Activated CD4-positive, alpha-beta memory T cell treated with anti-CD3 and anti-CD28 coated beads for 36 hours (primary cell): ENCODE data around the gene NACC1. TPM values are rescaled to one million over a fixed set of nuclear protein-coding genes. Genes with fewer than 3 reads are reported as not detected.

Source experiments
- CTCF ChIA-PET: fragments of 350-600 bp; sonication (Branson Sonifier 250); formaldehyde crosslinking; loops from one replicate; lab custom pipeline; 2021; ENCODE audit warnings: antibody characterized with exemption, inconsistent platforms; lab: Charles Lee
- POLR2A ChIA-PET: fragments of 350-600 bp; sonication (Branson Sonifier 250); formaldehyde crosslinking; loops from one replicate; lab custom pipeline; 2021; ENCODE audit warnings: antibody characterized with exemption; lab: Charles Lee
- DNase-seq: peaks from one replicate; pipeline ENCODE4 v3.0.0-alpha.2; 2020
- H3K27ac Mint-ChIP-seq: one replicate; pipeline ENCODE4 v1.8.0; 2021; ENCODE audit warnings: mixed read lengths
- H3K27me3 Mint-ChIP-seq: one replicate; pipeline ENCODE4 v1.8.0; 2021; ENCODE audit warnings: mixed read lengths
- H3K36me3 Mint-ChIP-seq: one replicate; pipeline ENCODE4 v1.8.0; 2021; ENCODE audit warnings: mixed read lengths
- H3K4me1 Mint-ChIP-seq: one replicate; pipeline ENCODE4 v1.8.0; 2021; ENCODE audit warnings: low read depth, mixed read lengths
- H3K4me3 Mint-ChIP-seq: one replicate; pipeline ENCODE4 v1.8.0; 2021; ENCODE audit warnings: mild to moderate bottlenecking, mixed read lengths
- H3K9me3 Mint-ChIP-seq: one replicate; pipeline ENCODE4 v1.8.0; 2021; ENCODE audit warnings: mixed read lengths
- intact Hi-C: fragments of 100-400 bp; cut with micrococcal nuclease; formaldehyde crosslinking; loops from one replicate; pipeline ENCODE4 v1.15.1; 2023
- total RNA-seq, 2 experiments: library from RNA; stranded (reverse); gene quantifications; one replicate each; pipeline ENCODE4 v1.2.3, GENCODE V29; 2021

The NACC1 gene
- total RNA-seq, 2 experiments from 2014 or later, result 89.8 to 90.9 TPM

DNA sequence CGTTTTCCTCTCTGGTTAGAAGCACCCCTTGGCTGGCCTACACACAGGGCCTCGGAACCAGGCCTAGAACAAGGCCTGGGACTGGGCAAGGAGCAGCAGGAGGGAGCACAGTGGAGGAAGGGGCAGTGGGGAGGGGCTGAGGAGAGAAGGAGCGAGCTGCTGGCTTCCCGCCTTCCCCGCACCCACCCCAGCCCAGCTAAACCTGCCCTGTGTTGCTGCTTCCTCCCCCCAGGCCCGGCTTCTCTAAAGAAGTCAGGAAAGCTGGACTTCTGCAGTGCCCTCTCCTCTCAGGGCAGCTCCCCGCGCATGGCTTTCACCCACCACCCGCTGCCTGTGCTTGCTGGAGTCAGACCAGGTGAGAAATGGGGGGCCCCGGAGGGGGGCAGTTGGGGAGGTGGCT lies 39.7 kb upstream of the NACC1 start:
- ChIA-PET CTCF (interaction anchor here (1.0 to 2.2 kb wide), 3 partner anchors 17 to 113 kb away, joined by 3 to 11 read pairs (median 5); no protein-coding TSS in a partner anchor), POLR2A (no interaction called here)
- Mint-ChIP-seq H3K4me3 (no peak overlapping the region), H3K27me3 (no peaks in the 10 kb centered on the region), H3K27ac (no peak overlapping the region), H3K4me1 (no peaks in the 10 kb centered on the region), H3K36me3 (no peaks in the 10 kb centered on the region), H3K9me3 (no peaks in the 10 kb centered on the region)
- no peak for DNase-seq
- intact Hi-C loops, result no loop called here

DNA sequence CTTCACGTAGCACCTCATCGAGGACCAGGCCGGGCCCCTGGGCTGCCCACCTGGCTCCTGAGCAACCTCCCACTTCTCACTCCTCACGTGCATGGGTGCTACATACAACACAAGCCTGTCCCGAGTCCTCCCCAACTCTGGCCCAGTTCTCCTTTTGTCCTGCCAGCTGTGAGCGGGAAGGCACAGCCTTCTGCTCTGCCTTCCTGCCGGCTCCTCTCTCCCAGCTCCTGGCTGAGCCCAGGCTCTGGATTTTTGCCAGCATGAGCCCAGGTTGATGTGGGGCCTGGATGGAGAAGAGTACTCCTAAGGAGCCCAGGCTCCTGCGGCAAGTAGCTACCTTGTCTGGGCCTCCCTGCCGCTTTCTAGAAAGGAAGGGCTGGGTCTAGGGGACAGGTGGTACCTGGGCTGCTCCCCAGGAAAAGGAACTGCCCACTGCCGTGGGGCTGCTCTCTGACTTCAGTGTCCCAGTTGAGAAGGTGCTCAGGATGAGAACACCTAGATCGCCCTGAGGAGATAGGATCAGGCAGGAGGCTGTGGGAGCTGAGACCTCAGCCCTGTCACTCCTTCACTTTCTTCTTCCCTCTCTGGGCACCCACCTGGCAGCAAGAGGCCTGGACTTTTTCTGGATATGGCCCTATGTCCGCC lies 39.0 kb upstream of the NACC1 start:
- Mint-ChIP-seq H3K27me3 (no peaks in the 10 kb centered on the region), H3K9me3 (no peaks in the 10 kb centered on the region), H3K4me1 (no peaks in the 10 kb centered on the region), H3K27ac (no peak overlapping the region), H3K36me3 (no peaks in the 10 kb centered on the region), H3K4me3 (no peak overlapping the region)
- intact Hi-C loops, result no loop called here
- ChIA-PET POLR2A (no interaction called here), CTCF (interaction anchor here (1.0 to 2.2 kb wide), 5 partner anchors 15 to 114 kb away, joined by 3 to 11 read pairs (median 4); no protein-coding TSS in a partner anchor)
- DNase-seq, result no peak

DNA sequence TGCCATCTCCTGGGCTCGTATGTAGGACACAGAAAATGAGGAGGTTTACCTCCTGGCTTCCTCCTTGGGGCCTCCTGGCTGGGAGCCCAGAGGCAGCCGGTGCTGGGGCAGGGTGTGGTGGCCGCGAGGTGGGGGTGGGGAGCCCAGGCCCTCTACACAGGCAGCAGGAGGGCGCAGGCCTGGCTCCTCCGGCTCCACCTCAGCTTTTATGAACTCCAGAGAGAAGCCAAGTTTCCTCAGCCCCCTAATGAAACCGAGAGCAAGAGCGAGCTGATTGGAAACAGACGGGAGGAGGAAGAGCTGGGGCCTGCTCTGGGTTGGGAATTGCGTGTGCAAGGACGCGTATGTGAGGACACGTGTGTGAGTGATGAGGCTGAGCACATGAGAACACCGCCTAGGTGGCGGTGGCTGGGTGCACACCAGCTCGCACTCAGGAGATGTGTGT lies 38.5 kb upstream of the NACC1 start:
- H3K4me1 Mint-ChIP-seq, result no peaks in the 10 kb centered on the region
- H3K36me3 Mint-ChIP-seq, result no peaks in the 10 kb centered on the region
- intact Hi-C loops, result no loop called here
- DNase-seq, result no peak
- ChIA-PET CTCF (interaction anchor here (0.9 to 2.2 kb wide), 6 partner anchors 15 to 114 kb away, joined by 3 to 11 read pairs (median 4); no protein-coding TSS in a partner anchor), POLR2A (no interaction called here)
- no peak overlapping the region for H3K27ac Mint-ChIP-seq
- no peaks in the 10 kb centered on the region for H3K27me3 Mint-ChIP-seq
- H3K9me3 Mint-ChIP-seq, result no peaks in the 10 kb centered on the region
- no peak overlapping the region for H3K4me3 Mint-ChIP-seq

DNA sequence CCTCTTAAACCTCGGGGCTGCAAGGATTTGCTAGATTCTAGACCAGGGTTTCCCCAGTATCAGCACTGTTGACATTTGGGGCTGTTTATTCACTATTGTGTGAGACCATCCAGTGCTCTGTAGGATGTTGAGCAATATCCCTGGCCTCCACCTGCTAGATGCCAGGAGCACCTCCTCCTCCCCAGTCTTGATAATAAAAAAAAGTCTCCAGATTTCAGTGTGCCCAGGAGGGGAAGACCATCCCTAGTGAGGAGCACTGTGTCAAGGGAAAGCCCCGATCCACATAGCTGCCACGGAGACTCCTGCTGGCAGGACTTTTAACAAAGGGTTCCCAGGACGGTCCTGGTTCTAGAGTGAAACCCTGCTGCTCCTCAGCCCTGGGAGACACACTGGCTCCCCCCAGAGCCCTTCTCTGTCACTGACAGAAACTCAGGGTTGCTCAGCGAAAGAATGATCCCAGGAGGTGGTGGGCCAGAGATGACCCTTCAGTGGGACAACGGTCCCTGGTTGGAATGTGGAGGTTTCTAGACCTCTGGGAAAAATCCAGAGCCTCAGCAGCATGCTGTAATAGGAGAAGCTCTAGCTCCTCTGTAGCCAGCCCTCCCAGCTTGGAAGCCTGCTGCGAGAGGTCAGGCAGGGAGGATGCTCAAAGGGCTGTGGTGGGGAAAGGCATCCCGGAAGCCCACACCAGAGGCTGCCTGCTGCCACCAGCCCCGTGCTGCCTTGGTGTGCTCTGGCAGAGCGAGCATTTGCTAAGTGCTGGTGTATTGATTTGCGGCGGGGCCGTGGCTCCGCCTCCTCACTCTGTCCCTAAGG lies 35.7 kb upstream of the NACC1 start:
- no peak overlapping the region for H3K27ac Mint-ChIP-seq
- DNase-seq, result no peak
- no peaks in the 10 kb centered on the region for H3K27me3 Mint-ChIP-seq
- intact Hi-C loops, result no loop called here
- no peaks in the 10 kb centered on the region for H3K4me1 Mint-ChIP-seq
- POLR2A ChIA-PET, result no interaction called here
- H3K9me3 Mint-ChIP-seq, result no peaks in the 10 kb centered on the region
- H3K36me3 Mint-ChIP-seq, result no peaks in the 10 kb centered on the region
- no peak overlapping the region for H3K4me3 Mint-ChIP-seq
- CTCF ChIA-PET, result interaction anchor here (0.6 to 1.5 kb wide), 4 partner anchors 21 to 117 kb away, joined by 3 to 7 read pairs (median 4); no protein-coding TSS in a partner anchor

DNA sequence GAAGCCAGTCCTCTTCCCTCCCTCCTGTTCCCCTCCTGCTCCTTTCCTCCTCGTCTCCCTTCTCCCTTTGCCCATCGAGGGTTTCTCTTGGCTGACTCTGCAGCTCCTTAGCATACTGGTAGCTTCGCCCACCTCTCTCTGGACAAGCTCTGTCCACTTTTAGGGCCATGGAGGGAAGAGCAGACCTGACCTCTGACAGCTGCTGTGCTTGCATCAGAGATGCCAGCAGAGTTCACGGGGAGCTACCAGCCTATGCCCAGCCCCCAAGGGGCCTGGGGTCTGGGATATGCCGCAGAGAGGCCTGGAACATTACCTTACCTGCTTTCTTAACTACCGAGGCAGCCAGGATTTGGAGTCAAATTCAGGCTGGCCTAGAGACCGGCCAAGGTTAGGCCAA lies 35.1 kb upstream of the NACC1 start:
- no peak for DNase-seq
- Mint-ChIP-seq H3K9me3 (no peaks in the 10 kb centered on the region), H3K4me3 (no peak overlapping the region), H3K4me1 (no peaks in the 10 kb centered on the region), H3K36me3 (no peaks in the 10 kb centered on the region), H3K27me3 (no peaks in the 10 kb centered on the region), H3K27ac (no peak overlapping the region)
- ChIA-PET CTCF (interaction anchor here (0.6 to 1.5 kb wide), 4 partner anchors 11 to 117 kb away, joined by 3 to 7 read pairs (median 4); no protein-coding TSS in a partner anchor), POLR2A (no interaction called here)
- intact Hi-C loops, result no loop called here

DNA sequence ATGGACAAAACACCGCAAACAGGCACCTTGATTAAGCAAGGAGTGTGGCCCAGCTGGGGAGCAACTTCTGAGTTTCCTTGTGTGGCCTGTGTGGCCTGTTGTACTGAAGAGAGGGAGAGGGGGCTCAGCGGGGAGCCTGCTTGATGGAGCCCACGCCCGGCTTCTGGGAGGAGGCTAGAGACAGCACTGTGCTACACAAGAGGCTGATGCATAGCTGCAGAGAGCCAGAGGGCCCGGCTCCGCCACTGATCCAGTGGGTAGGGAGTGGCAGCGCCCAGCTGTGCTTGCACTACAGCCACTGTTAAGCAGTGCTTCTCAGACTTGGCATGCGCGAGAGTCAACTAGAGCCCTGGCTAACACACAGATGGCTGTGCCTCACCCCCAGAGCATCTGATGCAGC lies 34.4 kb upstream of the NACC1 start:
- POLR2A ChIA-PET, result no interaction called here
- no peak for DNase-seq
- intact Hi-C loops, result no loop called here
- H3K27me3 Mint-ChIP-seq, result no peaks in the 10 kb centered on the region
- no peak overlapping the region for H3K27ac Mint-ChIP-seq
- no peak overlapping the region for H3K4me3 Mint-ChIP-seq
- no peaks in the 10 kb centered on the region for H3K4me1 Mint-ChIP-seq
- H3K36me3 Mint-ChIP-seq, result no peaks in the 10 kb centered on the region
- H3K9me3 Mint-ChIP-seq, result no peaks in the 10 kb centered on the region
- CTCF ChIA-PET, result interaction anchor here (0.8 to 1.5 kb wide), 3 partner anchors 11 to 106 kb away, joined by 4 to 7 read pairs (median 5); no protein-coding TSS in a partner anchor

DNA sequence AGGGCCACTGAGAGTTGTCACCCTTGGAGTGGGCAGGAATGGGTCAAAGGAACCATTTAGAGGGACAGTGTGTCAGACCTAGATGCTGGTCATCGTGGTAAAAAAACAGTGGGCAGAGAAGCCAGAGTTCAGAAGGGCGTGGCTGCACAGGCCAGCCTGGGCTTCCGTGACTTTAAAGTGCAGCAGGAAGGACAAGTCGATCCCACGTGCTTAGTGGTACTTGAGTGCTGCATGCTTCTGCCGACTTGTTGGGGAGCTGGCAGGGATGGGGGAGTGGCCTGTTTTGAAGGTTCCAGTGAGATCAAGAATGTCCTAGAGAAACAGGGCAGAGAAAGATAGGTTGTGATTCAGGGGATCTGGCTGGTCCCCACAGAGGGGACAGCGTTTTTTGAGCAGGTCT lies 32.4 kb upstream of the NACC1 start:
- ChIA-PET POLR2A (interaction anchor here (1.0 kb wide), 1 partner anchor 12 kb away, joined by 3 read pairs; no protein-coding TSS in a partner anchor), CTCF (interaction anchor here (0.9 to 2.3 kb wide), 5 partner anchors 8 to 108 kb away, joined by 3 to 9 read pairs (median 6); no protein-coding TSS in a partner anchor)
- H3K4me1 Mint-ChIP-seq, result no peaks in the 10 kb centered on the region
- no peaks in the 10 kb centered on the region for H3K27me3 Mint-ChIP-seq
- H3K36me3 Mint-ChIP-seq, result no peaks in the 10 kb centered on the region
- H3K27ac Mint-ChIP-seq, result no peak overlapping the region
- DNase-seq, result no peak
- no peaks in the 10 kb centered on the region for H3K9me3 Mint-ChIP-seq
- no peak overlapping the region for H3K4me3 Mint-ChIP-seq
- intact Hi-C loops, result no loop called here

DNA sequence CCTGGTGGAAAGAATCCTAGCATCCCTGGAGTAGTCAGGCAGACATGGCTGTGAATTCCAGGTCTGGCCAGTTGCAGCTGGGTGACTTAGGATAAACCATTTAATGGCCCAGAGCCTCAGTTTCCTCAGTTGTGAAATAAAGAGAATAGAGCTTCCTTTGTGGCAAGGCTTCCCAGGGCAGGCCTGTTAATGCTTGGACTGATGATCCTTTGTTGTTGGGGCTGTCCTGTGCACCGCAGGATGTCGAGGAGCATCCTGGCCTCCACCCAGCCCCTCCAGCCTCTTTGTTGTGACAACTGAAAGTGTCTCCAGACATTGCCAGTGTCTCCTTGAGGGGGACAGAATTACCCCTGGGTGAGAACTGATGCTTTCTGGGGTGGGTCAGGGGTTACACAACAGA lies 31.7 kb upstream of the NACC1 start:
- Mint-ChIP-seq H3K4me3 (no peak overlapping the region), H3K9me3 (no peaks in the 10 kb centered on the region), H3K36me3 (no peaks in the 10 kb centered on the region), H3K4me1 (no peaks in the 10 kb centered on the region), H3K27me3 (no peaks in the 10 kb centered on the region), H3K27ac (no peak overlapping the region)
- ChIA-PET POLR2A (no interaction called here), CTCF (interaction anchor here (0.9 to 2.3 kb wide), 3 partner anchors 18 to 108 kb away, joined by 3 to 9 read pairs (median 6); no protein-coding TSS in a partner anchor)
- intact Hi-C loops, result no loop called here
- no peak for DNase-seq

DNA sequence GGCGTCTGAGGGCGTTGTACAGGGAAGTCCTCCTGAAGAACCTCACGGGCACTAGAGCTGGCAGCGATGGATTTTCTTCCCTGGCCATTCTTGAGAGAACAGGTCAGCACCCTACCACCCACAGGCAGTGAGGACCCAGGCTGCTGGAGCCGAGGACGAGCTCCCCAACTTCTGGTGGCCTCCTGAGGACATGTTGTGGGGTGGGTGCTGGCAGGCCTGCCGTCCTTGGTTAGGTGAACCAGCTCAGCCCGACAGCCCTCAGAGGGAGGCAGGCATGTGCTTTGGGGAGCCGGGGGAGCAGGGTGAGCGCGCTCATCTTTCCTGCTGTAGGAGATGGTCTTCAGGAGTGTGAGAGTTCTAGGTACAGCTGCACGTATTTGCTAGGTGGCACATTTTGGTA lies 30.8 kb upstream of the NACC1 start:
- no peaks in the 10 kb centered on the region for H3K9me3 Mint-ChIP-seq
- no peak overlapping the region for H3K27ac Mint-ChIP-seq
- no peak for DNase-seq
- ChIA-PET POLR2A (no interaction called here), CTCF (interaction anchor here (1.3 to 2.3 kb wide), 3 partner anchors 18 to 122 kb away, joined by 6 to 9 read pairs (median 8); no protein-coding TSS in a partner anchor)
- no peaks in the 10 kb centered on the region for H3K27me3 Mint-ChIP-seq
- intact Hi-C loops, result no loop called here
- no peaks in the 10 kb centered on the region for H3K36me3 Mint-ChIP-seq
- H3K4me3 Mint-ChIP-seq, result no peak overlapping the region
- H3K4me1 Mint-ChIP-seq, result no peaks in the 10 kb centered on the region

DNA sequence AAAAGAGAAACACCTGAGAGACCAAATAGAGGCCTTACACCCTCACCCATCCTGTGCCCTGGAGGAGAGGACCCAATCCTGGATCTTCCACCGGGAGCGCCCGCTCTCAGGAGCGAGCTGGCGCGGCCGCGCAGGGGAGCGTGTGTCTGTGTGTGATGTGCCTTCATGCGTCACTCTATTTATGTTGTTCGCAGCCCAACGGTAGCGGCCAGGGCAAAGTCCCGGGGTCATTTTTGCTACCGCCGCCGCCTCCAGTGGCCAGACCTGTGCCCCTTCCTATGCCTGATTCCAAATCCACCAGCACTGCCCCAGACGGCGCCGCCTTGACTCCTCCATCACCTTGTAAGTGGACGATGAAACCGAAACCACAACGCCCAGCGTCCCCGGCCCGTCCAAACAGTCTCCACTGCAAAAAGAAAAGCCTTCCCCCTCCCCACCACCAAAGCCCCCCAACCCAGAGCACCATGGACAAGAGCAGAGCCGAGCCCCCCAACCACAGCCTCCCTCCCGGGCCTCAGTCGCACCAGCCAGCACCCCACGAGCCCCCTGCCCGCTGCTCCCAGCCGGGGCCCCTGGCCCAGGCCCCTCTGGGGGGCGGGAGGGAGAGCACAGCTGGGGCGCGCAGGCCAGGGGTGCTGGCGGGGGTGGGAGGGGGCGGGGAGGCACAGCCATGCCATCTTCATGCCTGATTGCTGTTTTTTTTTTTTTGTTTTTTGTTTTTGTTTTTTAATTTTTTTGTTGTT lies 30.1 kb upstream of the NACC1 start:
- intact Hi-C loops, result no loop called here
- no peaks in the 10 kb centered on the region for H3K9me3 Mint-ChIP-seq
- ChIA-PET CTCF (interaction anchor here (1.3 to 2.3 kb wide), 2 partner anchors 110 to 122 kb away, joined by 8 to 9 read pairs; no protein-coding TSS in a partner anchor), POLR2A (no interaction called here)
- H3K27ac Mint-ChIP-seq, result no peak overlapping the region
- no peaks in the 10 kb centered on the region for H3K27me3 Mint-ChIP-seq
- no peak for DNase-seq
- no peaks in the 10 kb centered on the region for H3K4me1 Mint-ChIP-seq
- no peaks in the 10 kb centered on the region for H3K36me3 Mint-ChIP-seq
- H3K4me3 Mint-ChIP-seq, result no peak overlapping the region

DNA sequence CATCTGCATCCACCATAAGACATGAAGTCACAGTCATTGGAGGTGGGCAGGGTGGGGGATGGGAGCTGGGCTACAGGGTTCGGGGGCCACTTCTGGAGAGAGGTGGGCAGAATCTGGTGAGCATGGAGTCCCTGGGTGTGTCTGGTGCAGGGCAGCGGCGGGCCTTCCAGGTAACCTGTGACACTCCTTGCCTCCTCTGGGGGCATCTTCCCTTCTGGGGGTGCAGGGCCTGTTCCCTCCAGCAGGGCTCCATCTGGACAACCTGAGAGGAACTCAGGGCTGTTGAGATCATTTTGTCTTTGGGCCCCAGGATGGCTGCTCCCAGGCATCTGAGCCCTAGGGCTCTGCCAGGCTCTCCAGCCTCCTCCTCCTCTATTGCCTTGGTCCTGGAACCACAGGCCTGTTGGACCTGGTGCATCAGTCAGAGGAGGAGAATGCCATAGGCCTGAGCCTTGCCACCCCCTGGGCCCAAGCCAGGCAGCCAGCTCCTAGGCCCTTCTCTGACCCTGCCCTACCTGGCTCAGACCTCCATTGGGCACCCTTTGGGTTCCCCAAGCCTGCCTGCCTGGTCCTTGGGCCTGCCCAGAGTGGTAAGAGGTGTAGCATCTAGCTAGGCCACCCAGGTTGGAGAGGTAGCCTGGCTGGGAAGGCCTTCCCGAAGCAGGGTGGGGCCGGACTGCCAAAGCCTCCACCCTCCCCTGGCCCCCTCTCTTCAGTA lies 28.8 kb upstream of the NACC1 start:
- no peaks in the 10 kb centered on the region for H3K9me3 Mint-ChIP-seq
- intact Hi-C loops, result no loop called here
- no peak overlapping the region for H3K4me3 Mint-ChIP-seq
- H3K36me3 Mint-ChIP-seq, result no peaks in the 10 kb centered on the region
- H3K4me1 Mint-ChIP-seq, result no peaks in the 10 kb centered on the region
- peak; percentile 26 for DNase-seq
- CTCF ChIA-PET, result interaction anchor here (1.1 to 8.1 kb wide), 4 partner anchors 29 to 122 kb away, joined by 5 to 182 read pairs (median 66); partner anchors contain the start of gene DAND5
- H3K27ac Mint-ChIP-seq, result no peak overlapping the region
- H3K27me3 Mint-ChIP-seq, result no peaks in the 10 kb centered on the region
- POLR2A ChIA-PET, result no interaction called here
